GM20431 (cell line): ENCODE measurements around the gene FABP1.

Source experiments
- in situ Hi-C: fragments of 300-500 bp; cut with MseI, MboI; formaldehyde crosslinking; loops from one replicate; pipeline ENCODE4 v1.15.0; 2020; ENCODE audit warnings: low sequenced_read_pairs; ENCODE audit not compliant: unreplicated experiment

Gene FABP1

DNA sequence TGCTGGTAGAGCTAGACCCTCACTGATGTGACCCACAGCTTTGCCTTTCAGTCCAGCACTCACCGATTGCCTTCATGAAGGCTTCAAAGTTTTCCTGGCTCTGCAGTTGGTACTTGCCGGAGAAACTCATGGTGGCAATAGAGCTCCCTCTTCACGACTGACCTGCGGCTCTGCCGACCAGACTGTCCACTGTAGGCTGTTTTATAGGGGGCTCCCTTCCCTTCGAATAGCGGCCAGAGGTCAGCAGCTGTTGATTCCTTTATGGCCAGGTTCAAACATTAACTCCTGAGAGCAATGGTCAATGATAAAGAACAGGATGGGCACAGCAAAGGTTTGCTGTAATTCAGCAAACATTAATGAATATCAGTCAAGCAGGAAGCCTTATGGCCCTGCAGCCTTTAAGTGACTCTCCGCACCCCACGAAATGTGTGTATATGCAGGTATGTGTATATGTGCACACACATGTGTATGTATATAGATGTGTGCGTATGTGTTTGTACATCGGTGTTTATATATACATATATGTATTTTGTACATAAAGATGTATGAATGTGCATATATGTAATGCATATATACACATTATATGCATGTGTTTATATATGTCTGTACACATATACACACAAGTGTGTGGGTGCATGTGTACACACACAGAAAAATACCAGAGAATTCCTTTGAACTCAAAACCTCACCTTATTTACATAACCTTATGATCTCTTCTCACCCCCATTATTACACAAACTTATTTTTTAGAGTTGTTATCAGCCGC lies at the start of gene FABP1:
TSS of gene FABP1 (minus strand) at position 175 of the 766 bp plus-strand sequence. CDS start at position 130, 45 bp downstream.
- in situ Hi-C loops: no loop called here

- in situ Hi-C loops: loop anchor here (25.0 kb wide), 1 partner anchor 485 kb away; no protein-coding TSS in a partner anchor
Observed at GRCh38 chr2:88177556-88177955, 49.7 kb upstream of the FABP1 start.

DNA sequence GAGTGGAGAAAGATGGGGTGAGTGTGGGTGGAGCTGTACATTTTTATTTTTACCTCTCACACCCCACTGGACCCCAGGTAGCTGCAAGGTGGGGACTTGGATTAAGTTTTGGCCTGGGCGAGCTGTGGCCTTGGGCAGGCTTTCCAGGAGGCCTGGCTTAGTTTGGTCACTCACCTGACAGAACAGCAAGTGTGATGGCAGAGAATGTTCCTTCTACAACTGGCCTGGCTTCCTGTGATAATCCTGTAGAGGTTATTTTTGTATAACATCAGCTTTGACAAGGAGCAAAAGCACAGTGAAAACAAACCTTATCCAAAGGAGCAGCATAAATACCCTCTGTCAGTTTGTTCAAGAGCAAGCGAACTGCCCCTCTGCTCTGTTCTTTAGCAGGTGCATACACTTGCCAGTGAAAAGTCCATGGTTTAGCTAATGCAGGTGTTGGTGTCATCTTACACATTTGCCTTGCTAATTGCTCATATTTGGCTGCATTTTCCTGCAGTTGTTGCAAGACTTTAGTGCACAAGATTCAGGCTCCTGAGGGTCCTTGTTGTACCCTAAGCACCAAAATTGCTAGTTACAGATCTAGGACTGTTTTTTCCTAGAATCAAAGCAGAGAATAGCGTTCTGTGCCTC lies 48.6 kb upstream of the FABP1 start:
- in situ Hi-C loops: loop anchor here (25.0 kb wide), 1 partner anchor 486 kb away; no protein-coding TSS in a partner anchor

- in situ Hi-C loops: no loop called here
Observed at GRCh38 chr2:88172882-88173281, 45.0 kb upstream of the FABP1 start.

DNA sequence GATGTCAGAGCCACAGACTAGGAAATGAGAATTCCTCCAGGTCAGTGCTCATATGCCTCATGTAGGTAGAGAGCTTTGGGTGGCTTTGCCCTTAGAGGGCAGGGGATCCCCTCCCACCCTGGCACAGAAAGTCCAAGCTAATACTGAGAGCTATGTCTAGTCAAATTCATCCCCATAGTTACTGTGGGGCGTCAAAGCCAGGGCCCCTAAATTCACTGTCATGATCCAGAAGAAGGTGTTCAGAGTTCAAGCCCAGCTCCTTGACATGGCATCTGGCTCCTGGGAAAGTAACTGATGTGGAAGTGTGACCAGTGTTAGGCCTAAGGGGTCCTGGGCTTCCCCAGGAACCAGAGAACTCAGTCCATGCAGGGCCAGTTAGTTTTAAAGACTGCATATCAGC lies 44.1 kb upstream of the FABP1 start:
- in situ Hi-C loops: no loop called here

GRCh38 chr2:88170472-88170892 lies 42.6 kb upstream of the FABP1 start:
- in situ Hi-C loops: no loop called here

DNA sequence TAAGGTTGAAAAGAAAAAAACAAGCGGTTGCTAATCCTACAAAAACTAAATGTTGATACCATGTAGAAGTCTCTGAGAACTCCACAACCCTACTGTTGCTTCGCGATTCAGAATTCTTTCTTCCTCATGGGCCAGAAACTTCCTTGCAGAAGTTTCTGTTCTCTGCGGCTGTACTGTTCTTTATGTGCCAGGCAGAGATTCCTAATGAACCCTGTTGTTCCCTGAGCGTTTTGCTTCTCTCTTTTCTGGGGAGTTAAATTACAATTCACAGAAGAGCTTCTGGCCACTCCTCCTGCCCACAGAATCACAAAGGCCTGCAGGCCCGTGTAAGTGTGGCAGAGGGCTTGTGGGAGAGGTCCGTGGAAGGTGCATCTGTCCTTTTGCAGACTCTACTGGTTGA lies 40.5 kb upstream of the FABP1 start:
- in situ Hi-C loops: loop anchor here (10.0 kb wide), 1 partner anchor 104 kb away; the partner anchor contains the start of gene SMYD1

- in situ Hi-C loops: loop anchor here (10.0 kb wide), 1 partner anchor 103 kb away; the partner anchor contains the start of gene SMYD1
Observed at GRCh38 chr2:88167740-88168139, 39.9 kb upstream of the FABP1 start.

GRCh38 chr2:88165332-88166003 lies 37.6 kb upstream of the FABP1 start:
- in situ Hi-C loops: loop anchor here (10.0 kb wide), 1 partner anchor 101 kb away; the partner anchor contains the start of gene SMYD1

- in situ Hi-C loops: loop anchor here (10.0 kb wide), 1 partner anchor 97 kb away; the partner anchor contains the start of gene SMYD1
Observed at GRCh38 chr2:88161446-88162244, 33.8 kb upstream of the FABP1 start.

GRCh38 chr2:88160517-88160916 lies 32.7 kb upstream of the FABP1 start:
- in situ Hi-C loops: loop anchor here (10.0 kb wide), 1 partner anchor 96 kb away; the partner anchor contains the start of gene SMYD1

DNA sequence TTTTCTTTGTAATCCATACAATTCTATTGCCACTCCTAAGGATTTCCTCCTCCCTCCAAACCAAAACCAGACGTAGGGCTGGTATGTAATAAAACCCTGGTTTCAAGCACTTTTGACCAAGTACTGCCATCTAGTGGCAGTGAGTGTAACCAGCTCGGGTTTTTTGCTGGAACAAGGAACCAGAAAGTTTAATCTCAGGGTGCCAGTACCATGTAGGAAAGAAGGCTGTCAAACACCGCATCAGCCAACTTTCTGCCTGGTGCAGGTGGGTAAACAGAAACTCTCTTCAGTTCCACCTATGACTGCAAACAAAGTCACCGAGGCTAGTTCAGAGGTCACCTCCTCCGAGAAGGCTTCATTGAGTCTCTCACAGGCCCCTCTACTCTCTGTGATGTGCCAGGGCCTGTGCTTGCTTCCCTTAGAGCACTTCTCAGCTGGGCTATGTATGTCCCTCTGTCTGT lies 32.1 kb upstream of the FABP1 start:
- in situ Hi-C loops: loop anchor here (10.0 kb wide), 1 partner anchor 95 kb away; the partner anchor contains the start of gene SMYD1

DNA sequence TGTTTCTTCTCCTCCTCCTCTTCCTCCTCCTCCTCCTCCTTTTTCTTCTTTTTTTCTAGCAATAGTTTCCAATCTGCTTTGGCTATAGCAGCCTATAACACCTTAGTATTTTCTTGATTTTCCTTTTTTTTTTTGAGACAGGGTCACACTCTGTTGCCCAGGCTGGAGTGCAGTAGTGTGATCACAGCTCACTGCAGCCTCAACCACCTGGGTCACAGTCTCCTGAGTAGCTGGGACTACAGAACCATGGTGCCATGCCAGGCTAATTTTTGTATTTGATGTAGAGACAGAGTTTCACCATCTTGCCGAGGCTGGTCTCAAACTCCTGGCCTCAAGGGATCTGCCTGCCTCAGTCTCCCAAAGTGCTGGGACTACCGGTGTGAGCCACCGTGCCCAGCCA lies 31.6 kb upstream of the FABP1 start:
- in situ Hi-C loops: no loop called here

GRCh38 chr2:88148929-88149438 lies 21.1 kb upstream of the FABP1 start:
- in situ Hi-C loops: no loop called here

- in situ Hi-C loops: no loop called here
Observed at GRCh38 chr2:88147145-88147544, 19.3 kb upstream of the FABP1 start.

DNA sequence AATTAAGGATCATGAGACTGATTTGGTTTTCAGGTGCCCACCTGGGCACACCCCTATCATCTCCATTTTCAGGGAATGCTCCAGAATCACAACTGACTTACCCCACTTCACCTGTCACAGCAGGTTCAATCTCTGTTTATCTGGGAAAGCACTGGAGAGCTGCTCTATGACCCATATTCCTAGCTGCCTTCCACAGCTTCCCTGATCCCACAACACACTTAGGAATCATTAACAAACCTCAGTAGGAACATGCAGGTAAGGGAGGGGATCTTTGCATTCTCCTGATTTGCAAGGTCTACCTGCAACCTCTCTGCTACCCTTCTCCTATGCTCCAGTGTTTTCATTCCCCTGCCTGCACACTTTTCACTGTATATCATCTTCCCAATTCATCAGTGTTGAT lies 18.7 kb upstream of the FABP1 start:
- in situ Hi-C loops: no loop called here

DNA sequence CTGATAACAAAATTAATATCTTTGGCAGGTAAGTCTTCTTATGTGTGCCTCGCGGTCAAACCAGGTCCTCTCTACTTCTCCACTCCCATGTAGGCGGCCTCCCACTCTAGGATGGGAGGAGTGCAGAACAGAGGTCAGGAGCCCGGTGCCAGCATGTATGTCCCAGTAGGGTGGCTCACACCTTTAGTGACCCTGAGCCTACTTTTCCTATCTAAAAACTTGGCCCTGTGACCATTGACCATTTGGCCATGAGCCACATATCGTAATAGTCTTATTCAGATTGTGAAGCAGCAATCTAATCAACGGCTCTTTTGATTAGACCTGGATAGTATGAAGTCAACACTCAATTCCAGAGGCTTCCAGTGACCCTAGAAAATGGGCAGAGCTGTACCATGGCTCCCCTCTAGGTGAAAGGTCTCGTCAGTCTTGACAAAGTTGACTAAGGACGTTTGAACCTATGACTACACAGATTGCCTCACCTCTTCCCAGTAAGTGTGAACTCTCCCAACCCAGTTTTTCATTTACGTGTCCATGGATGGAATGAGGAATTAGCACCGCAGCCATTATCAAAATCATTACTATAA lies 17.1 kb upstream of the FABP1 start:
- in situ Hi-C loops: no loop called here

GRCh38 chr2:88144271-88144670 lies 16.4 kb upstream of the FABP1 start:
- in situ Hi-C loops: no loop called here

DNA sequence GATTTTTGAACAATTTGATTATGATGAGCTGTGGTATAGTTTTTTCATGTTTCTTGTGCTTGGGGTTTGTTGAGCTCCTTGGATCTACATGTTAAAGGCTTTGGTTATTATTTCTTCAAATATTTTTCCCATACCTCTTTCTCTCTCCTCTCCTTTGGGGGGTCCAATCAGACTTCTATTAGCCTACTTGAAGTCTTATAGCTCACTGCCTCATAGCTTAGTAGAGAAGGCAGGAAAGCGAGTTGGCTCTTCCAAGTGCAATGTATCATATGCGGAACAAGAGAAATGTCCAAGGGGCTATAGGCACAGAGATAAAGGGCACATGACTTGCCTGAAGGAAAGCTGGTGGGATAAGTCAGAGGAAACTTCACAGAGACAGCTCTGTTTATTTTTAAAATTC lies 14.1 kb upstream of the FABP1 start:
- in situ Hi-C loops: no loop called here
